ENCODE data around the gene SEMA4A. TPM values are rescaled to one million over a fixed set of nuclear protein-coding genes. Genes with fewer than 3 reads are reported as not detected.
"Not testable (repeated sequence)": the region's sequence is repeated elsewhere in the genome, so short reads cannot be mapped to it uniquely, and the experiment has no call there.

Gene SEMA4A
- total and polyA plus RNA-seq, 4 donors = 1.1 to 3.5 (median 1.7) TPM

GRCh38 chr1:156213644-156213966 is 60.2 kb downstream of the SEMA4A start:
- Histone ChIP-seq H3K4me3 (ENCODE audit: low read depth in 1 of 3, low read length in 3 of 3) (peak overlapping the region; percentile 72 to 99 (median 79)), H3K27me3 (ENCODE audit: control insufficient read depth in 4 of 4, insufficient read depth in 4 of 4, low read length in 3 of 4) (no peaks in the 10 kb centered on the region), H3K9me3 (ENCODE audit: control insufficient read depth in 4 of 4, low read length in 3 of 4) (no peaks in the 10 kb centered on the region), H3K9ac (ENCODE audit: low read depth in 1 of 2, low read length in 2 of 2) (peak overlapping the region; percentile 92 to 95), H3K4me1 (ENCODE audit: control insufficient read depth in 4 of 4, insufficient read depth in 4 of 4, low read length in 3 of 4) (peaks cover 4 to 37% (median 26%) of the 10 kb centered on the region in 4 donors), H3K36me3 (ENCODE audit: control insufficient read depth in 4 of 4, insufficient read depth in 3 of 4, low read depth in 1 of 4, low read length in 3 of 4) (peaks cover 3 to 25% (median 16%) of the 10 kb centered on the region in 4 donors), H3K27ac (ENCODE audit: low read depth in 1 of 2, low read length in 2 of 2) (peak overlapping the region; percentile 96 to 99)
- TF ChIP-seq JUND (IDR thresholded peaks at IDR 0.05) = no peak
- DNase-seq (ENCODE audit: low spot score) = no peak
- WGBS = 9% methylated on average over 11 of the region's 11 CpGs

GRCh38 chr1:156214024-156214748 is 60.8 kb downstream of the SEMA4A start:
- Histone ChIP-seq H3K9ac (ENCODE audit: low read depth in 1 of 2, low read length in 2 of 2) (peak overlapping the region; percentile 92 to 95), H3K27ac (ENCODE audit: low read depth in 1 of 2, low read length in 2 of 2) (peak overlapping the region; percentile 21 to 96), H3K4me3 (ENCODE audit: low read depth in 1 of 3, low read length in 3 of 3) (peak overlapping the region in 2 of 3 donors; percentile 72 to 79), H3K9me3 (ENCODE audit: control insufficient read depth in 4 of 4, low read length in 3 of 4) (no peaks in the 10 kb centered on the region), H3K4me1 (ENCODE audit: control insufficient read depth in 4 of 4, insufficient read depth in 4 of 4, low read length in 3 of 4) (peaks cover 4 to 37% (median 26%) of the 10 kb centered on the region in 4 donors), H3K36me3 (ENCODE audit: control insufficient read depth in 4 of 4, insufficient read depth in 3 of 4, low read depth in 1 of 4, low read length in 3 of 4) (peaks cover 3 to 23% (median 12%) of the 10 kb centered on the region in 4 donors), H3K27me3 (ENCODE audit: control insufficient read depth in 4 of 4, insufficient read depth in 4 of 4, low read length in 3 of 4) (no peaks in the 10 kb centered on the region)
- DNase-seq (ENCODE audit: low spot score) = no peak
- TF ChIP-seq TAF1 (conservative IDR thresholded peaks at IDR 0.05) (no peak), HNF4A (conservative IDR thresholded peaks at IDR 0.05) (no peak), JUND (IDR thresholded peaks at IDR 0.05) (no peak), REST (IDR thresholded peaks at IDR 0.05) (no peak), YY1 (IDR thresholded peaks at IDR 0.05) (no peak), RXRA (IDR thresholded peaks at IDR 0.05) (no peak), ZBTB33 (IDR thresholded peaks at IDR 0.05) (no peak)
- 62% methylated on average over 16 of the region's 16 CpGs for WGBS

GRCh38 chr1:156216361-156217086 is 63.1 kb downstream of the SEMA4A start:
- H3K4me1 ChIP-seq (ENCODE audit: control insufficient read depth in 4 of 4, insufficient read depth in 4 of 4, low read length in 3 of 4) = peaks cover 4 to 37% (median 26%) of the 10 kb centered on the region in 4 donors
- not testable (repeated sequence) for H3K9ac ChIP-seq (ENCODE audit: low read depth in 1 of 2, low read length in 2 of 2); DNase-seq (ENCODE audit: low spot score); H3K27ac ChIP-seq (ENCODE audit: low read depth in 1 of 2, low read length in 2 of 2); H3K4me3 ChIP-seq (ENCODE audit: low read depth in 1 of 3, low read length in 3 of 3); H3K9me3 ChIP-seq (ENCODE audit: control insufficient read depth in 4 of 4, low read length in 3 of 4); H3K36me3 ChIP-seq (ENCODE audit: control insufficient read depth in 4 of 4, insufficient read depth in 3 of 4, low read depth in 1 of 4, low read length in 3 of 4); H3K27me3 ChIP-seq (ENCODE audit: control insufficient read depth in 4 of 4, insufficient read depth in 4 of 4, low read length in 3 of 4)
- WGBS = 94% methylated on average over 55 of the region's 55 CpGs
